ENCODE data around the gene CDC26. TPM values are rescaled to one million over a fixed set of nuclear protein-coding genes. Genes with fewer than 3 reads are reported as not detected.

Gene CDC26
- total RNA-seq, 2 experiments from 2014 or later, result 25.6 to 33.6 TPM

- CTCF ChIA-PET, result interaction anchor here (0.7 to 4.7 kb wide), 5 partner anchors 10 to 188 kb away, joined by 4 to 31 read pairs (median 6); partner anchors contain the start of genes C9orf43, CDC26, POLE3 and PRPF4
- peak overlapping the region; percentile 88 for H3K4me3 Mint-ChIP-seq
- H3K27ac Mint-ChIP-seq, result peak overlapping the region; percentile 93
- H3K9me3 Mint-ChIP-seq (ENCODE audit: low read depth), result no peaks in the 10 kb centered on the region
- peaks cover 48% of the 10 kb centered on the region for H3K4me1 Mint-ChIP-seq
- peaks cover 15% of the 10 kb centered on the region for H3K36me3 Mint-ChIP-seq
- no peaks in the 10 kb centered on the region for H3K27me3 Mint-ChIP-seq
- no peak for DNase-seq
- no peak for ATAC-seq
These were observed 53.4 kb downstream of the CDC26 start for GRCh38 chr9:113221800-113222481.

DNA sequence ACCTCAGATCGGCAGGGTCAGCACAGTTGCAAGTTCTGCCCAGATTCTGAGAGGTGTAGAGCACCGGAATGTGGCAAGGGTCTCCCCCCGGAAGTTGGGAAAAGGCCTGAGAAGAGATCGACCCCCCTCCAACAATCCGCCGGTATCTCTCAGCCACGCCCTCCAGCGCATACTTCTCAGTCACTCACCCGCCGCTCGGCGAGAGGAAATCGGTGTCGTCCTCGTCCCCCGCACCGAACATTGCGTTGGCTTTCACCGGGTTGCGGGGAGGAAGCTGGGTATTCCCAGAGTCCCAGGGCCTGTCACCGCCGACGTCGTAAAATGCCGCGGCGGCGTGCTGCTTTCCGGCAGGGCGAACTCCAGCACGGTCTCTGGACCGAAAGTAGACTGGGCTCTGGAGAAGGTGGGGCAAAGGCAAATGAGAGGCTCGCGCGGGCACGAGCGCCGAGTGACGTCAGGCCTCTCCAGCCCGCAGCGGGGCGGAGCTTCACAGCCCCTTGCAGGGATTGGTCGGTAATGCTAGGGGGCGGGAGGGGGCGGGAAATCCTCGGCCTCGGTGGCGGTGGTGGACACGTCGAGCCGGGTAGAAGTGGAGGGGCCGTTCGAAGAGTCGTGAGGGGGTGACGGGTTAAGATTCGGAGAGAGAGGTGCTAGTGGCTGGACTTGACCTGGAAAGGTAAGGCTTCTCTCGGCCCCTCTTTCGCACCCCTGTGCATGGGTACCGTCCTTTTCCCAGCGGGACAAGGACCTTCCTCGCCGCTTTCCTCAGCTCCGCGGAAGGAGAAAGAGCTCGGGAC, 54.2 kb downstream of the CDC26 start, which contains the start of the genes FKBP15 and SLC31A1:
Gene FKBP15, minus strand, starts transcription at position 275 of the 797 bp plus-strand sequence. Its CDS starts 34 bp downstream, at position 241.
Gene SLC31A1, plus strand, starts transcription at position 542 of the 797 bp plus-strand sequence. CDS start 34,605 bp downstream, outside the sequence.
- CTCF ChIA-PET, result interaction anchor here (1.2 to 4.7 kb wide), 9 partner anchors 11 to 437 kb away, joined by 3 to 31 read pairs (median 4); partner anchors contain the start of genes C9orf43, CDC26, POLE3 and PRPF4
- Mint-ChIP-seq H3K27ac (peak within 1 kb of the TSS; percentile 93), H3K4me3 (peak within 1 kb of the TSS; percentile 88), H3K36me3 (peaks cover 19% of the 10 kb centered on the region), H3K4me1 (peaks cover 53% of the 10 kb centered on the region), H3K27me3 (no peaks in the 10 kb centered on the region), H3K9me3 (ENCODE audit: low read depth) (no peaks in the 10 kb centered on the region)
- DNase-seq, result peak; percentile 98
- ATAC-seq, result peak; percentile 95

GRCh38 chr9:113220467-113221002, 54.8 kb downstream of the CDC26 start:
- peaks cover 20% of the 10 kb centered on the region for H3K36me3 Mint-ChIP-seq
- H3K9me3 Mint-ChIP-seq (ENCODE audit: low read depth), result no peaks in the 10 kb centered on the region
- CTCF ChIA-PET, result interaction anchor here (0.8 to 4.7 kb wide), 11 partner anchors 12 to 437 kb away, joined by 3 to 31 read pairs (median 4); partner anchors contain the start of genes C9orf43, CDC26, POLE3 and PRPF4
- H3K27ac Mint-ChIP-seq, result peak overlapping the region; percentile 93
- ATAC-seq (peak; percentile 20), DNase-seq (peak; percentile 43)
- H3K4me3 Mint-ChIP-seq, result peak overlapping the region; percentile 88
- peaks cover 56% of the 10 kb centered on the region for H3K4me1 Mint-ChIP-seq
- H3K27me3 Mint-ChIP-seq, result no peaks in the 10 kb centered on the region

GRCh38 chr9:113219969-113220368, 55.4 kb downstream of the CDC26 start:
- H3K4me3 Mint-ChIP-seq, result peak overlapping the region; percentile 88
- no peaks in the 10 kb centered on the region for H3K9me3 Mint-ChIP-seq (ENCODE audit: low read depth)
- peak; percentile 37 for ATAC-seq
- peak overlapping the region; percentile 93 for H3K27ac Mint-ChIP-seq
- CTCF ChIA-PET, result interaction anchor here (0.8 to 4.7 kb wide), 9 partner anchors 13 to 438 kb away, joined by 3 to 31 read pairs (median 3); partner anchors contain the start of genes CDC26 and PRPF4
- H3K36me3 Mint-ChIP-seq, result peaks cover 21% of the 10 kb centered on the region
- no peaks in the 10 kb centered on the region for H3K27me3 Mint-ChIP-seq
- H3K4me1 Mint-ChIP-seq, result peaks cover 60% of the 10 kb centered on the region
- DNase-seq, result peak; percentile 74

DNA sequence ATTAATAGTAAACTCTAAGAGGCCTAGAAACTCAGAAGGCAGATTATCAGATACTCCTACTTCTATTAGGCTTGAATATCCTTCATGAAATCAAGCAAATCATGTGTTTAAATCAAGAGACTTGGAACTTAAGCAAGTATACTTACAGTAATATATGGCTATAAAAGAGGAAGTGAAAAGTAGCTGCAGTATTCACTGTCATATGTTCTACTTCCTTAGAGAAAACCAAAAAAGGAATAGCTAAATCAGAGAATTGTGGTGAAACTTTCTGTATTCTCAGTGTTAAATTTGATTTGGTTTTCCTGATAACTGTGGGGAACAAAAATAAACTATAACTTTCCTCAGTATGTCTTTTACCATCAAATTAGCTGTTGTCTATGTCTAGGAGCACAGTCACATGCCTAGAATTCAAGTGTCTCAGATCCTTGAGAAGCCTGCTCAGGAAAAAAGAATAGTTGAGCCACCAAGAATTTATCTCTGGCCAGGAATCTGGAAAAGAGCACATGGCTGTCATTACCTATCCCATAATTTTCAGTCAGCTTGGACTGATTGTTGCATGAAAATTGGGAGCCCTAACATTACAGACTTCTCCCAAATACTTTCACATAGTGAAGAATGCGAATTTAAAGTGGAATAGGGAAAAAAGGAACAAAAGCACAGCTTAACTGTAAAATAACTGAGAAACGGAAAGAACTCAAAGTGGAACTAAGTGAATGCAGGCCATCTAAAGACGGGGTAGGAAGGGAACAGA, 56.0 kb downstream of the CDC26 start:
- peaks cover 21% of the 10 kb centered on the region for H3K36me3 Mint-ChIP-seq
- H3K9me3 Mint-ChIP-seq (ENCODE audit: low read depth), result no peaks in the 10 kb centered on the region
- CTCF ChIA-PET, result interaction anchor here (0.8 to 4.7 kb wide), 9 partner anchors 13 to 438 kb away, joined by 3 to 31 read pairs (median 3); partner anchors contain the start of genes CDC26 and PRPF4
- peaks cover 61% of the 10 kb centered on the region for H3K4me1 Mint-ChIP-seq
- peak overlapping the region; percentile 93 for H3K27ac Mint-ChIP-seq
- ATAC-seq, result no peak
- DNase-seq, result no peak
- no peaks in the 10 kb centered on the region for H3K27me3 Mint-ChIP-seq
- peak overlapping the region; percentile 88 for H3K4me3 Mint-ChIP-seq

Other genes with a start within 250 kb of the CDC26 start
- gene ZFP37, start 218.8 kb downstream of the CDC26 start, total RNA-seq, result 1 to 10 TPM in 1 of 2 experiments, under 1 TPM in 1; 0.77 to 1.1 TPM
- 1 to 10 TPM; 2.9 to 4.2 TPM for gene SLC31A2, start 124.6 kb downstream of the CDC26 start, total RNA-seq
- 10 to 100 TPM; 40.4 to 42.8 TPM for gene FKBP15, start 54.3 kb downstream of the CDC26 start, total RNA-seq
- 10 to 100 TPM in 1 of 2 experiments, 1 to 10 TPM in 1; 8.7 to 12.2 TPM for gene SLC31A1, start 54.0 kb downstream of the CDC26 start, total RNA-seq
- 10 to 100 TPM; 34.0 to 43.4 TPM for gene PRPF4, start 86 bp upstream of the CDC26 start, total RNA-seq
- not detected for gene RNF183, start 27.8 kb upstream of the CDC26 start, total RNA-seq
- gene WDR31, start 64.7 kb upstream of the CDC26 start, total RNA-seq, result 1 to 10 TPM; 1.1 TPM
- 1 to 10 TPM; 6.0 to 7.2 TPM for gene BSPRY, start 74.0 kb upstream of the CDC26 start, total RNA-seq
- 10 to 100 TPM; 15.8 to 16.4 TPM for gene HDHD3, start 101.4 kb upstream of the CDC26 start, total RNA-seq
- gene ALAD, start 125.7 kb upstream of the CDC26 start, total RNA-seq, result 10 to 100 TPM; 27.5 to 29.0 TPM
- gene POLE3, start 135.1 kb upstream of the CDC26 start, total RNA-seq, result 10 to 100 TPM; 55.0 to 72.7 TPM
- under 1 TPM; 0.16 to 0.41 TPM for gene C9orf43, start 135.2 kb upstream of the CDC26 start, total RNA-seq
- gene RGS3, start 188.2 kb upstream of the CDC26 start, total RNA-seq, result 10 to 100 TPM; 57.1 to 76.4 TPM